Hepatocyte (in vitro differentiated cells): ENCODE measurements around the gene CLASP2. TPM values are rescaled to one million over a fixed set of nuclear protein-coding genes. Genes with fewer than 3 reads are reported as not detected.

Source experiments
- DNase-seq: peaks from one replicate; pipeline ENCODE4 v3.0.0-alpha.2; 2016; ENCODE audit warnings: low spot score
- H2AFZ ChIP-seq: fragments of 200-600 bp; sonication (generic); 2 replicates; pipeline ENCODE4 v1.6.0; 2016; ENCODE audit warnings: antibody characterized with exemption, mild to moderate bottlenecking
- H3K27ac ChIP-seq: fragments of 200-600 bp; sonication (generic); 2 replicates; pipeline ENCODE4 v1.5.1; 2016; ENCODE audit warnings: mild to moderate bottlenecking
- H3K27me3 ChIP-seq: fragments of 200-600 bp; sonication (generic); 2 replicates; pipeline ENCODE4 v1.6.1; 2016
- H3K36me3 ChIP-seq: fragments of 200-600 bp; sonication (generic); replicated peaks from 2 replicates; pipeline ENCODE4 v1.5.1; 2016; ENCODE audit warnings: low read depth; ENCODE audit not compliant: insufficient read depth
- H3K4me1 ChIP-seq: fragments of 200-600 bp; sonication (generic); 2 replicates; pipeline ENCODE4 v1.5.1; 2016; ENCODE audit warnings: mild to moderate bottlenecking, moderate library complexity; ENCODE audit not compliant: insufficient read depth
- H3K4me2 ChIP-seq: fragments of 200-600 bp; sonication (generic); 2 replicates; pipeline ENCODE4 v1.6.0; 2016
- H3K4me3 ChIP-seq: fragments of 200-600 bp; sonication (generic); 2 replicates; pipeline ENCODE4 v1.5.1; 2016; ENCODE audit warnings: mild to moderate bottlenecking
- H3K79me2 ChIP-seq: fragments of 200-600 bp; sonication (generic); 2 replicates; pipeline ENCODE4 v1.6.0; 2017; ENCODE audit warnings: mild to moderate bottlenecking
- H3K9me2 ChIP-seq: fragments of 200-600 bp; sonication (generic); replicated peaks from 2 replicates; pipeline ENCODE4 v1.6.0; 2017; ENCODE audit warnings: mild to moderate bottlenecking; ENCODE audit not compliant: insufficient read depth
- H3K9me3 ChIP-seq: fragments of 200-600 bp; sonication (generic); 2 replicates; pipeline ENCODE4 v1.5.1; 2016; ENCODE audit warnings: low read depth, mild to moderate bottlenecking
- H4K20me1 ChIP-seq: fragments of 200-600 bp; sonication (generic); 2 replicates; pipeline ENCODE4 v1.6.0; 2016; ENCODE audit warnings: mild to moderate bottlenecking; ENCODE audit not compliant: insufficient read depth, poor library complexity, severe bottlenecking
- EZH2 ChIP-seq: fragments of 200-600 bp; sonication (generic); IDR thresholded peaks from 2 replicates; pipeline ENCODE4 v1.6.1; 2016; ENCODE audit warnings: antibody characterized with exemption, mild to moderate bottlenecking, borderline replicate concordance
- EZH2phosphoT487 ChIP-seq: fragments of 200-600 bp; sonication (generic); IDR thresholded peaks from one replicate; pipeline ENCODE4 v1.6.1; 2018; ENCODE audit warnings: antibody characterized with exemption, mild to moderate bottlenecking, low read depth, moderate library complexity; ENCODE audit not compliant: unreplicated experiment, severe bottlenecking
- WGBS: methylation state at CpG from one replicate; pipeline ENCODE4 v1.1.6; 2016; ENCODE audit warnings: low lambda C conversion rate; ENCODE audit errors: missing lambda C conversion rate; 5-methylcytosine and 5-hydroxymethylcytosine counted together
- polyA plus RNA-seq: library from polyadenylated mRNA; unstranded; fragments of >200 nt; fragmentation: Nextera tagmentation; extraction: Ambion mirVana; gene quantifications from 2 replicates; pipeline ENCODE4 v1.2.1, GENCODE V29; 2016
- total RNA-seq: library from RNA; depleted of rRNA; stranded (reverse); fragments of >200 nt; gene quantifications from 2 replicates; pipeline ENCODE4 v1.2.3, GENCODE V29; 2014
- TF ChIP-seq, protein P1 (sequence below): fragments of 200-600 bp; sonication (generic); IDR thresholded peaks from 2 replicates; pipeline ENCODE4 v1.5.1; 2016; ENCODE audit warnings: antibody characterized with exemption, mild to moderate bottlenecking; ENCODE audit not compliant: poor library complexity

The CLASP2 gene
- total and polyA plus RNA-seq, 2 experiments from 2014 or later: 12.0 to 34.5 TPM

- peak overlapping the region; percentile 63 for H2AFZ ChIP-seq
- WGBS: 5% methylated on average over 16 of the region's 16 CpGs
These were observed 58.8 kb downstream of the CLASP2 start for GRCh38 chr3:33658991-33659848.

DNA sequence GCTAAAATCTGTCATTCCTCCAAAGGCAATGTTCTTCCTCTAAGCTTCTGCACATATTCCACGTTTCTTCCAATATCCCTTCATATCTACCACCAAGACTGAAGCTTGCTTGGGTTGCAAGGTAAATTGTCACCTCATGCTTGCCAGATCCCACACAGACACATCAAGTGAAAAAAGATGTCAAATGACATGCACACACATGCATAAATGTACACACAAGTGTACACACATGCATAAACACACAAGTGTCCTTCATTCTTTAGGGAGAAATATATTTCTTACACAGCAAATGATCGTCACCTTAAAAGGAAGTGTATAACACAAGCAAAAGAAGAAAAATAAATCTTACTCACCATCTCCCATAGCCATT lies 59.4 kb downstream of the CLASP2 start:
- peaks cover 39% of the 10 kb centered on the region for H3K79me2 ChIP-seq
- H3K9me2 ChIP-seq: no peaks in the 10 kb centered on the region
- H4K20me1 ChIP-seq: no peaks in the 10 kb centered on the region
- TF ChIP-seq EZH2: no peak
- TF ChIP-seq, protein P1, sequence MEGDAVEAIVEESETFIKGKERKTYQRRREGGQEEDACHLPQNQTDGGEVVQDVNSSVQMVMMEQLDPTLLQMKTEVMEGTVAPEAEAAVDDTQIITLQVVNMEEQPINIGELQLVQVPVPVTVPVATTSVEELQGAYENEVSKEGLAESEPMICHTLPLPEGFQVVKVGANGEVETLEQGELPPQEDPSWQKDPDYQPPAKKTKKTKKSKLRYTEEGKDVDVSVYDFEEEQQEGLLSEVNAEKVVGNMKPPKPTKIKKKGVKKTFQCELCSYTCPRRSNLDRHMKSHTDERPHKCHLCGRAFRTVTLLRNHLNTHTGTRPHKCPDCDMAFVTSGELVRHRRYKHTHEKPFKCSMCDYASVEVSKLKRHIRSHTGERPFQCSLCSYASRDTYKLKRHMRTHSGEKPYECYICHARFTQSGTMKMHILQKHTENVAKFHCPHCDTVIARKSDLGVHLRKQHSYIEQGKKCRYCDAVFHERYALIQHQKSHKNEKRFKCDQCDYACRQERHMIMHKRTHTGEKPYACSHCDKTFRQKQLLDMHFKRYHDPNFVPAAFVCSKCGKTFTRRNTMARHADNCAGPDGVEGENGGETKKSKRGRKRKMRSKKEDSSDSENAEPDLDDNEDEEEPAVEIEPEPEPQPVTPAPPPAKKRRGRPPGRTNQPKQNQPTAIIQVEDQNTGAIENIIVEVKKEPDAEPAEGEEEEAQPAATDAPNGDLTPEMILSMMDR: no peak
- no peaks in the 10 kb centered on the region for H3K9me3 ChIP-seq
- peaks cover 9% of the 10 kb centered on the region for H3K4me1 ChIP-seq
- H3K4me2 ChIP-seq: peak overlapping the region; percentile 79
- peak overlapping the region; percentile 63 for H2AFZ ChIP-seq
- peak overlapping the region; percentile 33 for H3K4me3 ChIP-seq
- no peaks in the 10 kb centered on the region for H3K27me3 ChIP-seq
- 31% methylated on average over 2 of the region's 2 CpGs for WGBS
- peak overlapping the region; percentile 80 for H3K27ac ChIP-seq
- DNase-seq: no peak
- no peaks in the 10 kb centered on the region for H3K36me3 ChIP-seq

More at GRCh38 chr3:33658991-33659848, 58.8 kb downstream of the CLASP2 start:
- no peaks in the 10 kb centered on the region for H3K9me3 ChIP-seq
- TF ChIP-seq EZH2phosphoT487 (no peak), EZH2 (no peak)
- TF ChIP-seq, protein P1: no peak
- H3K9me2 ChIP-seq: no peaks in the 10 kb centered on the region
- DNase-seq: peak; percentile 74
- no peaks in the 10 kb centered on the region for H3K36me3 ChIP-seq
- H3K4me2 ChIP-seq: peak overlapping the region; percentile 79
- H3K4me1 ChIP-seq: peaks cover 9% of the 10 kb centered on the region
- H3K4me3 ChIP-seq: peak overlapping the region; percentile 33
- peaks cover 35% of the 10 kb centered on the region for H3K79me2 ChIP-seq
- no peaks in the 10 kb centered on the region for H3K27me3 ChIP-seq
- H4K20me1 ChIP-seq: no peaks in the 10 kb centered on the region
- peak overlapping the region; percentile 80 for H3K27ac ChIP-seq

DNA sequence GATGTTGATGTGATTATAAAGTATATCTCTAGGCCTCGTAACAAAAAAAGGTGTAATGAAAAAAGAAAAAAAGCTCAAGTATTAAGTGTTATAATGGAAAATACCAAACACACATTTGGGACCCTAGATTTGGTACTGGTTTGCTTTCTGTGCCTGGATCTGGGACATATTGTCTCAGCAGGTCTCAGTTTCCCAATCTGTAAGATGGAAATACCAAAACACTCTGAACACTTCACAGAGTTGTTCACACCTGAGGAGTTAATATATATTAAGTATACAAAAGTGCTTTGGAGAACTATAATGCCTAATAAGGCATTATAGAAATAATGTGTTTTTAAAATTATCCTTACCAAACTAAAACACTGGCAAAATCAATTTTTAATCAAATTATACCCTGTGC lies 60.0 kb downstream of the CLASP2 start:
- H3K4me3 ChIP-seq: no peak overlapping the region
- WGBS: 96% methylated on average over 1 of the region's 1 CpG
- peaks cover 9% of the 10 kb centered on the region for H3K4me1 ChIP-seq
- H3K4me2 ChIP-seq: peak overlapping the region; percentile 79
- H3K27ac ChIP-seq: peak overlapping the region; percentile 80
- no peaks in the 10 kb centered on the region for H3K36me3 ChIP-seq
- no peak for TF ChIP-seq EZH2
- TF ChIP-seq EZH2phosphoT487: no peak
- TF ChIP-seq, protein P1: no peak
- DNase-seq: no peak
- no peaks in the 10 kb centered on the region for H3K27me3 ChIP-seq
- no peaks in the 10 kb centered on the region for H3K9me2 ChIP-seq
- no peaks in the 10 kb centered on the region for H4K20me1 ChIP-seq
- peaks cover 41% of the 10 kb centered on the region for H3K79me2 ChIP-seq
- no peaks in the 10 kb centered on the region for H3K9me3 ChIP-seq
- H2AFZ ChIP-seq: peak overlapping the region; percentile 63
